H9 (cell line): ENCODE measurements around the gene COL23A1. TPM values are rescaled to one million over a fixed set of nuclear protein-coding genes. Genes with fewer than 3 reads are reported as not detected.
"Not testable (repeated sequence)": the region's sequence is repeated elsewhere in the genome, so short reads cannot be mapped to it uniquely, and the experiment has no call there.

Experiments
- DNase-seq: peaks from one replicate; pipeline ENCODE4 v3.0.0-alpha.2; 2017
- H2AFZ ChIP-seq: one replicate; pipeline ENCODE4 v1.6.1; 2013; ENCODE audit warnings: mild to moderate bottlenecking, low read length, control low read depth, moderate library complexity
- H2AK5ac ChIP-seq: 2 replicates; pipeline ENCODE4 v1.6.1; 2013; ENCODE audit warnings: low read length, control low read depth, mixed read lengths; ENCODE audit not compliant: insufficient read length
- H2BK120ac ChIP-seq: one replicate; pipeline ENCODE4 v1.6.1; 2013; ENCODE audit warnings: low read depth, mild to moderate bottlenecking, low read length, control low read depth, inconsistent platforms; ENCODE audit not compliant: poor library complexity, severe bottlenecking
- H2BK12ac ChIP-seq: 2 replicates; pipeline ENCODE4 v1.6.1; 2013; ENCODE audit warnings: low read length, control low read depth, mixed read lengths, low read depth; ENCODE audit not compliant: insufficient read length
- H2BK15ac ChIP-seq: 2 replicates; pipeline ENCODE4 v1.6.1; 2013; ENCODE audit warnings: low read depth, low read length, control low read depth
- H2BK20ac ChIP-seq: one replicate; pipeline ENCODE4 v1.6.1; 2013; ENCODE audit warnings: low read depth, mild to moderate bottlenecking, low read length, control low read depth, inconsistent platforms; ENCODE audit not compliant: poor library complexity, severe bottlenecking
- H2BK5ac ChIP-seq: 2 replicates; pipeline ENCODE4 v1.6.1; 2013; ENCODE audit warnings: low read length, control low read depth, mixed read lengths; ENCODE audit not compliant: insufficient read length
- H3K14ac ChIP-seq: 2 replicates; pipeline ENCODE4 v1.6.1; 2013; ENCODE audit warnings: low read length, control low read depth; ENCODE audit not compliant: insufficient read depth
- H3K18ac ChIP-seq: 2 replicates; pipeline ENCODE4 v1.6.1; 2013; ENCODE audit warnings: low read depth, mild to moderate bottlenecking, mixed read lengths, low read length, control low read depth; ENCODE audit not compliant: insufficient read length
- H3K23ac ChIP-seq: 2 replicates; pipeline ENCODE4 v1.6.1; 2013; ENCODE audit warnings: low read length, control low read depth, mixed read lengths, low read depth; ENCODE audit not compliant: insufficient read length
- H3K23me2 ChIP-seq: 2 replicates; pipeline ENCODE4 v1.6.1; 2013; ENCODE audit warnings: low read depth, mild to moderate bottlenecking, mixed read lengths, low read length, control low read depth; ENCODE audit not compliant: insufficient read length, poor library complexity, severe bottlenecking
- H3K27ac ChIP-seq: 2 replicates; pipeline ENCODE4 v1.5.1; 2013; ENCODE audit warnings: low read length, control low read depth, mixed read lengths, low read depth; ENCODE audit not compliant: insufficient read length
- H3K27me3 ChIP-seq: 2 replicates; pipeline ENCODE4 v1.6.1; 2013; ENCODE audit warnings: low read length, control low read depth, inconsistent platforms; ENCODE audit not compliant: insufficient read depth
- H3K4ac ChIP-seq: 2 replicates; pipeline ENCODE4 v1.6.1; 2013; ENCODE audit warnings: low read depth, mild to moderate bottlenecking, control low read depth, inconsistent platforms, low read length, moderate library complexity
- H3K4me1 ChIP-seq: 2 replicates; pipeline ENCODE4 v1.6.1; 2013; ENCODE audit warnings: low read length, control low read depth, inconsistent platforms; ENCODE audit not compliant: insufficient read depth
- H3K4me2 ChIP-seq: 2 replicates; pipeline ENCODE4 v1.6.1; 2013; ENCODE audit warnings: low read length, control low read depth, mixed read lengths; ENCODE audit not compliant: insufficient read length, insufficient read depth
- H3K56ac ChIP-seq: 2 replicates; pipeline ENCODE4 v1.6.1; 2013; ENCODE audit warnings: low read depth, mild to moderate bottlenecking, mixed read lengths, low read length, control low read depth; ENCODE audit not compliant: insufficient read length
- H3K79me1 ChIP-seq: 2 replicates; pipeline ENCODE4 v1.6.1; 2013; ENCODE audit warnings: low read depth, mild to moderate bottlenecking, moderate library complexity, low read length, control low read depth, inconsistent platforms; ENCODE audit not compliant: insufficient read depth, poor library complexity, severe bottlenecking
- H3K79me2 ChIP-seq: 2 replicates; pipeline ENCODE4 v1.6.1; 2013; ENCODE audit warnings: low read length, control low read depth, inconsistent platforms; ENCODE audit not compliant: insufficient read depth
- H3K9ac ChIP-seq: 2 replicates; pipeline ENCODE4 v1.6.1; 2013; ENCODE audit warnings: low read length, control low read depth, mixed read lengths; ENCODE audit not compliant: insufficient read length; ENCODE audit errors: extremely low read depth
- H3K9me3 ChIP-seq: one replicate; pipeline ENCODE4 v1.6.1; 2013; ENCODE audit warnings: low read depth, low read length, inconsistent platforms; ENCODE audit not compliant: control insufficient read depth
- H3T11ph ChIP-seq: one replicate; pipeline ENCODE4 v1.6.1; 2013; ENCODE audit warnings: mild to moderate bottlenecking, low read length, control low read depth, inconsistent platforms
- H4K20me1 ChIP-seq: one replicate; pipeline ENCODE4 v1.6.1; 2013; ENCODE audit not compliant: control insufficient read depth, insufficient read length, insufficient read depth
- H4K5ac ChIP-seq: 2 replicates; pipeline ENCODE4 v1.6.1; 2013; ENCODE audit warnings: low read depth, mild to moderate bottlenecking, mixed read lengths, low read length, control low read depth; ENCODE audit not compliant: insufficient read length
- H4K8ac ChIP-seq: replicated peaks from 2 replicates; pipeline ENCODE4 v1.6.1; 2013; ENCODE audit warnings: low read length, control low read depth, mixed read lengths, low read depth; ENCODE audit not compliant: insufficient read length
- H4K91ac ChIP-seq: 2 replicates; pipeline ENCODE4 v1.6.1; 2013; ENCODE audit warnings: low read depth, mild to moderate bottlenecking, moderate library complexity, mixed read lengths, low read length, control low read depth; ENCODE audit not compliant: insufficient read length
- H3K27ac Mint-ChIP-seq, 3 experiments: 2 replicates in 2 of 3; 3 replicates in 1 of 3; pipeline ENCODE4 v1.8.0; 2020 to 2021; ENCODE audit warnings: mixed read lengths in 3 of 3, mild to moderate bottlenecking in 1 of 3, moderate library complexity in 1 of 3
- H3K27me3 Mint-ChIP-seq: 2 replicates; pipeline ENCODE4 v1.8.0; 2021; ENCODE audit warnings: low read depth, mild to moderate bottlenecking, moderate library complexity, mixed read lengths
- H3K36me3 Mint-ChIP-seq, 3 experiments: 2 replicates in 2 of 3; 3 replicates in 1 of 3; pipeline ENCODE4 v1.8.0; 2020 to 2021; ENCODE audit warnings: low read depth in 3 of 3, mixed read lengths in 3 of 3; ENCODE audit not compliant: insufficient read depth in 1 of 3
- H3K4me1 Mint-ChIP-seq, 2 experiments: 2 replicates each; pipeline ENCODE4 v1.8.0; 2020; ENCODE audit warnings: mixed read lengths in 2 of 2
- H3K4me3 Mint-ChIP-seq, 2 experiments: 2 replicates in 1 of 2; 3 replicates in 1 of 2; pipeline ENCODE4 v1.8.0; 2020 to 2021; ENCODE audit warnings: mild to moderate bottlenecking in 2 of 2, mixed read lengths in 2 of 2, moderate library complexity in 1 of 2
- H3K9me3 Mint-ChIP-seq, 2 experiments: 2 replicates in 1 of 2; 3 replicates in 1 of 2; pipeline ENCODE4 v1.8.0; 2020; ENCODE audit warnings: mild to moderate bottlenecking in 2 of 2, mixed read lengths in 2 of 2, moderate library complexity in 1 of 2
- CTCF ChIP-seq: fragments of 200-600 bp; sonication (generic); conservative IDR thresholded peaks from 3 replicates; pipeline ENCODE4 v1.8.0; 2021; ENCODE audit warnings: antibody characterized with exemption, mild to moderate bottlenecking
- WGBS: extraction: QIAGEN DNeasy Blood & Tissue Kit; methylation state at CpG from one replicate; pipeline ENCODE4 v1.1.7; 2013; ENCODE audit warnings: missing lambda C conversion rate, low lambda C conversion rate, mixed read lengths; ENCODE audit not compliant: insufficient read length; ENCODE audit errors: extremely low coverage; 5-methylcytosine and 5-hydroxymethylcytosine counted together
- total RNA-seq: library from RNA; stranded (reverse); gene quantifications from 2 replicates; pipeline ENCODE4 v1.2.1, GENCODE V29; 2021

COL23A1 gene
- total RNA-seq, 1 experiment from 2014 or later = 2.6 TPM

- H3K4me1 ChIP-seq = no peaks in the 10 kb centered on the region
- no peak overlapping the region for H3K27ac Mint-ChIP-seq
- H4K5ac ChIP-seq = no peak overlapping the region
- H2BK5ac ChIP-seq = no peak overlapping the region
- H3K4me2 ChIP-seq = no peak overlapping the region
- H3K23ac ChIP-seq = no peak overlapping the region
- no peak overlapping the region for H3K4me3 Mint-ChIP-seq
- no peak overlapping the region for H2BK20ac ChIP-seq
- no peak overlapping the region for H4K8ac ChIP-seq
- no peak overlapping the region for H3K18ac ChIP-seq
- peaks cover 25 to 30% of the 10 kb centered on the region in 2 experiments for H3K4me1 Mint-ChIP-seq
- no peak for DNase-seq
- no peak overlapping the region for H3K4ac ChIP-seq
- no peaks in the 10 kb centered on the region for H3K79me2 ChIP-seq
- TF ChIP-seq CTCF = no peak
- H3K27me3 ChIP-seq = no peaks in the 10 kb centered on the region
- no peaks in the 10 kb centered on the region for H3K79me1 ChIP-seq
- no peak overlapping the region for H4K91ac ChIP-seq
- no peak overlapping the region for H3K14ac ChIP-seq
- no peak overlapping the region for H3K9ac ChIP-seq
- peaks cover 2% of the 10 kb centered on the region for H4K20me1 ChIP-seq
- no peak overlapping the region for H3T11ph ChIP-seq
- H3K9me3 ChIP-seq = no peaks in the 10 kb centered on the region
- H3K27me3 Mint-ChIP-seq = peaks cover 29% of the 10 kb centered on the region
- H2BK120ac ChIP-seq = no peak overlapping the region
- H2AK5ac ChIP-seq = no peak overlapping the region
- WGBS = no CpG with 5 or more reads among the region's 11 CpGs
- no peak overlapping the region for H2AFZ ChIP-seq
- H3K36me3 Mint-ChIP-seq = no peaks in the 10 kb centered on the region; a peak in 2 of 7 replicates
- no peaks in the 10 kb centered on the region for H3K23me2 ChIP-seq
- H2BK15ac ChIP-seq = no peak overlapping the region
- no peak overlapping the region for H3K56ac ChIP-seq
- no peak overlapping the region for H3K27ac ChIP-seq
- H2BK12ac ChIP-seq = no peak overlapping the region
- H3K9me3 Mint-ChIP-seq = peaks cover 0 to 5% of the 10 kb centered on the region in 2 experiments; a peak in 1 of 5 replicates
Measured at GRCh38 chr5:178198706-178199105, 391.5 kb downstream of the COL23A1 start.

GRCh38 chr5:178198151-178198550, 392.0 kb downstream of the COL23A1 start:
- not testable (repeated sequence) for H2BK12ac ChIP-seq, H3K56ac ChIP-seq, H3K4me1 ChIP-seq, H3T11ph ChIP-seq, H4K20me1 ChIP-seq, H2AFZ ChIP-seq, H4K5ac ChIP-seq, H3K4me2 ChIP-seq, H3K18ac ChIP-seq, DNase-seq, H3K9me3 ChIP-seq, H3K9me3 Mint-ChIP-seq, H3K36me3 Mint-ChIP-seq, H2BK20ac ChIP-seq, H3K4ac ChIP-seq, H2BK15ac ChIP-seq, H4K8ac ChIP-seq, H3K79me1 ChIP-seq, H2BK5ac ChIP-seq, H3K4me3 Mint-ChIP-seq, H4K91ac ChIP-seq, H2BK120ac ChIP-seq, H3K23ac ChIP-seq, H3K14ac ChIP-seq, H3K79me2 ChIP-seq, H3K23me2 ChIP-seq, H3K27ac Mint-ChIP-seq, H3K9ac ChIP-seq, H2AK5ac ChIP-seq, H3K27me3 ChIP-seq, H3K27ac ChIP-seq
- peaks cover 29% of the 10 kb centered on the region for H3K27me3 Mint-ChIP-seq
- peaks cover 25 to 30% of the 10 kb centered on the region in 2 experiments for H3K4me1 Mint-ChIP-seq
- WGBS = no CpG with 5 or more reads among the region's 11 CpGs
